Measurements from ENCODE around the gene MYRIP.

- TF ChIP-seq CTCF (IDR thresholded peaks at IDR 0.05; ENCODE audit: low read length), result no peak
- TF ChIP-seq EZH2 (IDR thresholded peaks at IDR 0.05; ENCODE audit: borderline replicate concordance, low read length), result no peak
These were observed 496.9 kb downstream of the MYRIP start for GRCh38 chr3:40306336-40306735.

Data from OCI-LY1 (cell line).